SK-N-SH treated with all-trans-retinoic acid at 6 μM for 48 hours (cell line): ENCODE results near the gene IKZF3.
"Not testable (repeated sequence)": the region's sequence is repeated elsewhere in the genome, so short reads cannot be mapped to it uniquely, and the experiment has no call there.

Experiments
- ATAC-seq: fragments of 200-7000 bp; cut with Tn5 transposase; 3 replicates; pipeline ENCODE4 v1.9.1; 2020; ENCODE audit warnings: mild to moderate bottlenecking, moderate library complexity
- ARNTL ChIP-seq: fragments of 450-650 bp; formaldehyde crosslinking; IDR thresholded peaks from 2 replicates; pipeline ENCODE4 v1.5.0; 2020; ENCODE audit warnings: low read depth, mild to moderate bottlenecking, moderate library complexity, borderline replicate concordance
- BACH2 ChIP-seq: fragments of 250-450 bp; sonication (Bioruptor Pico); IDR thresholded peaks from 2 replicates; pipeline ENCODE4 v1.9.0; 2021; ENCODE audit warnings: mild to moderate bottlenecking, borderline replicate concordance
- CSDC2 ChIP-seq: fragments of 250-450 bp; sonication (Bioruptor Pico); IDR thresholded peaks from 2 replicates; pipeline ENCODE4 v1.5.0; 2020; ENCODE audit warnings: mild to moderate bottlenecking, moderate library complexity
- ESRRG ChIP-seq: fragments of 250-450 bp; sonication (Bioruptor Pico); IDR thresholded peaks from 2 replicates; pipeline ENCODE4 v1.6.1; 2021; ENCODE audit warnings: mild to moderate bottlenecking
- ISL1 ChIP-seq: fragments of 250-450 bp; sonication (Bioruptor Pico); IDR thresholded peaks from 2 replicates; pipeline ENCODE4 v2.1.2; 2022; ENCODE audit warnings: mild to moderate bottlenecking, moderate library complexity
- OSR1 ChIP-seq: fragments of 250-450 bp; sonication (Bioruptor Pico); IDR thresholded peaks from 2 replicates; pipeline ENCODE4 v1.8.0; 2022; ENCODE audit warnings: moderate library complexity, mild to moderate bottlenecking, inconsistent platforms
- PPARA ChIP-seq: fragments of 250-450 bp; sonication (Bioruptor Pico); IDR thresholded peaks from 2 replicates; pipeline ENCODE4 v1.5.0; 2020; ENCODE audit warnings: mild to moderate bottlenecking, borderline replicate concordance
- RARB ChIP-seq: fragments of 250-450 bp; sonication (Bioruptor Pico); IDR thresholded peaks from 2 replicates; pipeline ENCODE4 v1.8.0; 2021; ENCODE audit warnings: mild to moderate bottlenecking, moderate library complexity
- SNAI2 ChIP-seq: fragments of 250-450 bp; sonication (Bioruptor Pico); IDR thresholded peaks from 2 replicates; pipeline ENCODE4 v1.5.0; 2020; ENCODE audit warnings: mild to moderate bottlenecking, moderate library complexity
- TOX ChIP-seq: fragments of 250-450 bp; sonication (Bioruptor Pico); IDR thresholded peaks from 2 replicates; pipeline ENCODE4 v1.8.0; 2021; ENCODE audit warnings: mild to moderate bottlenecking, moderate library complexity, borderline replicate concordance
- ZFP30 ChIP-seq: fragments of 450-650 bp; formaldehyde crosslinking; IDR thresholded peaks from 2 replicates; pipeline ENCODE4 v1.5.0; 2022; ENCODE audit warnings: mild to moderate bottlenecking, moderate library complexity
- ZNF70 ChIP-seq: fragments of 450-650 bp; formaldehyde crosslinking; IDR thresholded peaks from 2 replicates; pipeline ENCODE4 v1.5.0; 2020; ENCODE audit warnings: mild to moderate bottlenecking, moderate library complexity
- TF ChIP-seq, protein P1 (sequence below): fragments of 250-450 bp; sonication (Bioruptor Pico); IDR thresholded peaks from 2 replicates; pipeline ENCODE4 v1.8.0; 2020; ENCODE audit warnings: mild to moderate bottlenecking, moderate library complexity, borderline replicate concordance
- TF ChIP-seq, protein P2 (sequence below): fragments of 250-450 bp; sonication (Bioruptor Pico); IDR thresholded peaks from 2 replicates; pipeline ENCODE4 v1.5.0; 2020; ENCODE audit warnings: mild to moderate bottlenecking, moderate library complexity
- TF ChIP-seq, protein P3 (sequence below): fragments of 250-450 bp; sonication (Bioruptor Pico); IDR thresholded peaks from 2 replicates; pipeline ENCODE4 v1.5.1; 2021; ENCODE audit warnings: mild to moderate bottlenecking, moderate library complexity

IKZF3 gene

DNA sequence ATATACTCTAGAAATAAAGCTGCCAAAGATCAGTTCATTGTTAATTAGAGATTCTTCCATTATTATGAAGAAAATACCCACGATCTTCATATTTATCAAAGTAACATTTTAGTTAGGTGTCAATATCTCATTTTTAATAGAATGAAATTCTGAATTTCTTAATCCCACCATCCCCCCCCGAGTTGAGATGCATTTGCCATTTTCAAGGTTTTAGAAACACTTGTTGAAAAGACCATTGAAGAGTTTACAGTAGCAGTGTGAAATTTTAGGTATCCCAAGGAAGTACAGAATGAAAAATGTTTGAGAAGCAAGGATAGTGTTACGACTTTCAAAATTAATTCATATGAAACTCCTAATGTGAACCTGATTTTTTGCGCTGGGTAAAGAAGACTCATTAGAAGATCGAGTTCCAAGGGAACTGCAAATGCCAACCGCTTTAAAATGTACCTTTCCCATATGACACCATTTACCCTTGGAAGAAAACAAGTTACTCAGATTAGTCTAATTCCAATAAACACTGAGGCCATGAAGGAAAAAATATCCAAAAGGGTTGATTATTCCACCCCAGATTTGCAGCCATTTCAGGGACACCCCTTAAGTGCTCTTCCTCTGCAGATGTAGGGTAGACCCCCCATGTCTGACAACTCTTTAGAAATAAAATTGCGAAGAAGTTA lies 731 bp downstream of the IKZF3 start:
- TF ChIP-seq ESRRG (CRISPR knock-in tag) (no peak), SNAI2 (CRISPR knock-in tag) (no peak), ZFP30 (CRISPR knock-in tag) (no peak)
- TF ChIP-seq, all 23 proteins: peak for 0
- no peak for ATAC-seq

DNA sequence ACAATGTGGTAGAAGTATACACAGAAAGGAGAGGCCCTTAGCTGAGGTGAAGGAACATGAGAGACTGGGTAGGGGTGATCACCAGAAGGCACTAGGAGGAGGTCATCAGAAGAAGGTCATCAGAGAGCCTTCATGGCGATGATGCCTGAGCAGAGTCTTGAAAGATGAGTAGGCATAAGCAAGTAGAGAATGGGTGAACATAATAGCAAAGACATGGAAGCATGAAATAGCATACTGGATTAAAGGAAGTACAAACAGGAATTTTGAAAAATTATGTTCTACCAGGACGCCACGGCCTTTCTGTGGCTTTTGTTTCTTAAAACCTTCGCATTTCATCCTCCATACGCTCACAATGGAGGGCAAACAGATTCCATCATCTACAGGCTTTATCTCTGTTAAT lies 2.9 kb downstream of the IKZF3 start:
- TF ChIP-seq, protein P1, sequence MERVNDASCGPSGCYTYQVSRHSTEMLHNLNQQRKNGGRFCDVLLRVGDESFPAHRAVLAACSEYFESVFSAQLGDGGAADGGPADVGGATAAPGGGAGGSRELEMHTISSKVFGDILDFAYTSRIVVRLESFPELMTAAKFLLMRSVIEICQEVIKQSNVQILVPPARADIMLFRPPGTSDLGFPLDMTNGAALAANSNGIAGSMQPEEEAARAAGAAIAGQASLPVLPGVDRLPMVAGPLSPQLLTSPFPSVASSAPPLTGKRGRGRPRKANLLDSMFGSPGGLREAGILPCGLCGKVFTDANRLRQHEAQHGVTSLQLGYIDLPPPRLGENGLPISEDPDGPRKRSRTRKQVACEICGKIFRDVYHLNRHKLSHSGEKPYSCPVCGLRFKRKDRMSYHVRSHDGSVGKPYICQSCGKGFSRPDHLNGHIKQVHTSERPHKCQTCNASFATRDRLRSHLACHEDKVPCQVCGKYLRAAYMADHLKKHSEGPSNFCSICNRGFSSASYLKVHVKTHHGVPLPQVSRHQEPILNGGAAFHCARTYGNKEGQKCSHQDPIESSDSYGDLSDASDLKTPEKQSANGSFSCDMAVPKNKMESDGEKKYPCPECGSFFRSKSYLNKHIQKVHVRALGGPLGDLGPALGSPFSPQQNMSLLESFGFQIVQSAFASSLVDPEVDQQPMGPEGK (CRISPR knock-in tag), result no peak
- ATAC-seq, result no peak

DNA sequence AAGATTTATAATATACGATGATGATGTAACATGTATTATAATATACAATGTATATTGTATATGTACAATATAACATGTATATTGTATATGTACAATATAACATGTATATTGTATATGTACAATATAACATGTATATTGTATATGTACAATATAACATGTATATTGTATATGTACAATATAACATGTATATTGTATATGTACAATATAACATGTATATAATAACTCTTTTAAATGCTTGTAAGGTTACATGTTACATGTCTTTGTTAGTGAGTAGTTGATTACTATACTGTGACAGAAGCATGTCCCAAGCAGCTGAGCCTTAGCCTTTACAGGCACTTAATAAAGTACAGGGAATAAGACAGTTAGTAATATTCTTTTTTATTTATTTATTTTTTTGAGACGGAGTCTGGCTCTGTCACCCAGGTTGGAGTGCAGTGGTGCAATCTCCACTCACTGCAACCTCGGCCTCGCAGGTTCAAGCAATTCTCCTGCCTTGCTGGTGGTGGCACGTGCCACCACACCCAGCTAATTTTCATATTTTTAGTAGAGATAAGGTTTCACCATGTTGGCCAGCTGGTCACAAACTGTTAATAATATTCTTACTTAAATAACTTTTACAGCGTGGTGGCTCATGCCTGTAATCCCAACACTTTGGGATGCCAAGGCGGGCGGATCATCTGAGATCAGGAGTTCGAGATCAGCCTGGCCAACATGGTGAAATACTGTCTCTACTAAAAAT lies 8.0 kb downstream of the IKZF3 start:
- not testable (repeated sequence) for ATAC-seq

DNA sequence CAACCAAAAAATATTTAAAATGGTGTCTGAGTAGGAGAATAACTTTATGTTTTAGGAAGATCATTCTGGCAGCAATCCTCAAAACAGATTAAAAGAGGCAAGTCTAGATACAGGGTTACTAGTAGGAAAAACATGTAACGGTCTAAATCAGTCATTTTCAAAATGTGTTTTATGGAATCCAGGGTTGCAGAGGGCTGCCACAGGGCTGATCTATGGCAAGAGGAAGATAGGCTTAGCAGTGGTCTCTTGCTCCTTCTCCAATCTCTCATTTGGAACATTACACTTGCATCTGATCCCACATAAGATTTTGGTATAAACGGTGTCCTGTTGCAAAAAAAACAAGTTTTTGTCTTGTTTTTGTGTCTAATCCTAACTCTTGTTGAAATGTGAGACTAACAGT lies 9.2 kb downstream of the IKZF3 start:
- no peak for TF ChIP-seq ZNF70 (CRISPR knock-in tag)
- no peak for TF ChIP-seq PPARA (CRISPR knock-in tag)
- TF ChIP-seq, protein P2, sequence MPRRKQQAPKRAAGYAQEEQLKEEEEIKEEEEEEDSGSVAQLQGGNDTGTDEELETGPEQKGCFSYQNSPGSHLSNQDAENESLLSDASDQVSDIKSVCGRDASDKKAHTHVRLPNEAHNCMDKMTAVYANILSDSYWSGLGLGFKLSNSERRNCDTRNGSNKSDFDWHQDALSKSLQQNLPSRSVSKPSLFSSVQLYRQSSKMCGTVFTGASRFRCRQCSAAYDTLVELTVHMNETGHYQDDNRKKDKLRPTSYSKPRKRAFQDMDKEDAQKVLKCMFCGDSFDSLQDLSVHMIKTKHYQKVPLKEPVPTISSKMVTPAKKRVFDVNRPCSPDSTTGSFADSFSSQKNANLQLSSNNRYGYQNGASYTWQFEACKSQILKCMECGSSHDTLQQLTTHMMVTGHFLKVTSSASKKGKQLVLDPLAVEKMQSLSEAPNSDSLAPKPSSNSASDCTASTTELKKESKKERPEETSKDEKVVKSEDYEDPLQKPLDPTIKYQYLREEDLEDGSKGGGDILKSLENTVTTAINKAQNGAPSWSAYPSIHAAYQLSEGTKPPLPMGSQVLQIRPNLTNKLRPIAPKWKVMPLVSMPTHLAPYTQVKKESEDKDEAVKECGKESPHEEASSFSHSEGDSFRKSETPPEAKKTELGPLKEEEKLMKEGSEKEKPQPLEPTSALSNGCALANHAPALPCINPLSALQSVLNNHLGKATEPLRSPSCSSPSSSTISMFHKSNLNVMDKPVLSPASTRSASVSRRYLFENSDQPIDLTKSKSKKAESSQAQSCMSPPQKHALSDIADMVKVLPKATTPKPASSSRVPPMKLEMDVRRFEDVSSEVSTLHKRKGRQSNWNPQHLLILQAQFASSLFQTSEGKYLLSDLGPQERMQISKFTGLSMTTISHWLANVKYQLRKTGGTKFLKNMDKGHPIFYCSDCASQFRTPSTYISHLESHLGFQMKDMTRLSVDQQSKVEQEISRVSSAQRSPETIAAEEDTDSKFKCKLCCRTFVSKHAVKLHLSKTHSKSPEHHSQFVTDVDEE, result no peak
- TF ChIP-seq, protein P3, sequence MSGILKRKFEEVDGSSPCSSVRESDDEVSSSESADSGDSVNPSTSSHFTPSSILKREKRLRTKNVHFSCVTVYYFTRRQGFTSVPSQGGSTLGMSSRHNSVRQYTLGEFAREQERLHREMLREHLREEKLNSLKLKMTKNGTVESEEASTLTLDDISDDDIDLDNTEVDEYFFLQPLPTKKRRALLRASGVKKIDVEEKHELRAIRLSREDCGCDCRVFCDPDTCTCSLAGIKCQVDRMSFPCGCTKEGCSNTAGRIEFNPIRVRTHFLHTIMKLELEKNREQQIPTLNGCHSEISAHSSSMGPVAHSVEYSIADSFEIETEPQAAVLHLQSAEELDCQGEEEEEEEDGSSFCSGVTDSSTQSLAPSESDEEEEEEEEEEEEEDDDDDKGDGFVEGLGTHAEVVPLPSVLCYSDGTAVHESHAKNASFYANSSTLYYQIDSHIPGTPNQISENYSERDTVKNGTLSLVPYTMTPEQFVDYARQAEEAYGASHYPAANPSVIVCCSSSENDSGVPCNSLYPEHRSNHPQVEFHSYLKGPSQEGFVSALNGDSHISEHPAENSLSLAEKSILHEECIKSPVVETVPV (CRISPR knock-in tag), result no peak
- TF ChIP-seq ZFP30 (CRISPR knock-in tag), result no peak
- TF ChIP-seq ESRRG (CRISPR knock-in tag), result no peak
- no peak for ATAC-seq

DNA sequence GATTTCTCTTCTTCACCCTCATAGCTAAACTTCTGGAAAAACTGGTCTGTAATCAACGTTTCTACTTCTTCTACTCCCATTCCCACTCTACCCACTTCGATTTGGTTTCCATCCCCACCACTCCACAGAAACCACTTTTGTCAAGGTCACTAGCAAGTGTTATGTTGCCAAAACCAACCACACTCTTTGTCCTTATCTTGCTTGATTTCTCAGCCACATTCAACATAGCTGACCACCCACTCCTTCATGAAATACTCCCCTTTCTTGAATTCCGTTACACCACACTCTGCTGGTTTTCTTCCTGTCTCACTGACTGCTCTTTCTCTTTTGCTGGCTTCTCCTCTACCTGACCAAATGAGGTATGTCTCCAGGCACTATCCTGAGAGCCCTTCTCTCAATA lies 11.9 kb downstream of the IKZF3 start:
- TF ChIP-seq ESRRG (CRISPR knock-in tag), result no peak
- no peak for TF ChIP-seq ISL1 (CRISPR knock-in tag)
- no peak for TF ChIP-seq ZNF70 (CRISPR knock-in tag)
- TF ChIP-seq, protein P1 (CRISPR knock-in tag), result no peak
- TF ChIP-seq BACH2 (CRISPR knock-in tag), result no peak
- no peak for TF ChIP-seq TOX (CRISPR knock-in tag)
- TF ChIP-seq RARB (CRISPR knock-in tag), result no peak
- ATAC-seq, result no peak

DNA sequence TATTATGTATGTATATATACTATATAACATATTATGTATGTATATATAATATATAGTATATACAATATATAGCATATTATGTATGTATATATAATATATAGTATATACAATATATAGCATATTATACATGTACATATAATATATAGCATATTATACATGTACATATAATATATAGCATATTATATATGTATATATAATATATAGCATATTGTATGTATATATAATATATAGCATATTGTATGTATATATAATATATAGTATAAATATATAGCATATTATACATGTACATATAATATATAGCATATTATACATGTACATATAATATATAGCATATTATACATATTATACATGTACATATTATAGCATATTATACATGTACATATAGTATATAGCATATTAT lies 13.9 kb downstream of the IKZF3 start:
- ATAC-seq, result not testable (repeated sequence)

DNA sequence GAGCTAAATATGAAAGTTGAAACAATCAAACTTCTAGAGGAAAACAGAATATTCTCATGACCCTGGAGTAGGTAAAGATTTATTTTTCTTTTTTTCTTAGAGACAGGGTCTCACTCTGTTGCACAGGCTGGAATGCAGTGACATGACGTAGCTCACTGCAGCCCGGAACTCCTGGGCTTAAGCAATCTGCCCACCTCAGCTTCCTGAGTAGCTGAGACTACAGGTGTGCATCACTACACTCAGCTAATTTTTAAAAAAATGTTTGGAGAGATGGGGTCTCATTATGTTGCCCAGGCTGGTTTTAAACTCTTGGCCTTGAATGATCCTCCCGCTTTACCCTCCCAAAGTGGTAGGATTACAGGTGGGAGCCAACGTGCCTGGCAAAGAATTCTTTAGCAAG lies 15.5 kb downstream of the IKZF3 start:
- no peak for ATAC-seq
- TF ChIP-seq, protein P3 (CRISPR knock-in tag), result no peak
- TF ChIP-seq ARNTL (CRISPR knock-in tag) (no peak), ZFP30 (CRISPR knock-in tag) (no peak), OSR1 (CRISPR knock-in tag) (no peak), CSDC2 (no peak)
- TF ChIP-seq, protein P2, result no peak
